Gastroesophageal sphincter (tissue), 4 donors: ENCODE measurements around the gene HEXA. TPM values are rescaled to one million over a fixed set of nuclear protein-coding genes. Genes with fewer than 3 reads are reported as not detected.

ENCODE experiments used
- ATAC-seq: fragments of 150-250 bp; one replicate; pipeline ENCODE4 v1.9.1; 2016; ENCODE audit warnings: mild to moderate bottlenecking, moderate library complexity
- H3K27ac ChIP-seq, 4 donors: fragments of 200-600 bp; sonication (generic) in 3 of 4; 1 replicate in 3 of 4; 2 replicates in 1 of 4; pipeline ENCODE4 v1.5.1; 2016 to 2019
- H3K27me3 ChIP-seq: fragments of 200-600 bp; sonication (generic); one replicate; pipeline ENCODE4 v1.5.1; 2019
- H3K36me3 ChIP-seq, 2 donors: fragments of 200-600 bp; sonication (generic); one replicate each; pipeline ENCODE4 v1.5.1; 2019; ENCODE audit warnings: control low read depth in 1 of 2
- H3K4me1 ChIP-seq, 3 donors: fragments of 200-600 bp; sonication (generic); 1 replicate in 2 of 3; 2 replicates in 1 of 3; pipeline ENCODE4 v1.5.1; 2016 to 2019; ENCODE audit warnings: control low read depth in 2 of 3
- H3K4me3 ChIP-seq, 2 donors: fragments of 200-600 bp; sonication (generic); one replicate each; pipeline ENCODE4 v1.5.1; 2019; ENCODE audit warnings: mild to moderate bottlenecking in 1 of 2, moderate library complexity in 1 of 2
- H3K9me3 ChIP-seq, 3 donors: fragments of 200-600 bp; sonication (generic); one replicate each; pipeline ENCODE4 v1.5.1; 2017 to 2019; ENCODE audit warnings: control low read depth in 2 of 3
- EP300 ChIP-seq: sonication (generic); formaldehyde crosslinking; IDR thresholded peaks from one replicate; pipeline ENCODE4 v1.6.1; 2017; ENCODE audit warnings: antibody characterized with exemption, mild to moderate bottlenecking
- POLR2A ChIP-seq, 2 donors: fragments of 450-650 bp; IDR thresholded peaks; one replicate each; pipeline ENCODE4 v1.6.1; 2017; ENCODE audit warnings: antibody characterized with exemption in 2 of 2, mild to moderate bottlenecking in 2 of 2, moderate library complexity in 1 of 2
- POLR2AphosphoS5 ChIP-seq: sonication (generic); formaldehyde crosslinking; IDR thresholded peaks from one replicate; pipeline ENCODE4 v1.6.1; 2017; ENCODE audit warnings: antibody characterized with exemption
- WGBS, 2 donors: methylation state at CpG; one replicate each; pipeline ENCODE4 v1.1.5; 2018; ENCODE audit warnings: low coverage in 1 of 2; 5-methylcytosine and 5-hydroxymethylcytosine counted together
- total RNA-seq, 4 donors: library from RNA; depleted of rRNA; stranded (reverse); fragments of >200 nt; gene quantifications; one replicate each; pipeline ENCODE4 v1.1.0, GENCODE V29; 2016
- TF ChIP-seq, protein P1 (sequence below), 4 experiments: fragments of 200-600 bp in 2 of 4; fragments of 450-650 bp in 2 of 4; sonication (generic) in 1 of 4; IDR thresholded peaks; one replicate each; pipeline ENCODE4 v1.5.1; 2017 to 2019; ENCODE audit warnings: antibody characterized with exemption in 4 of 4, mild to moderate bottlenecking in 2 of 4, moderate library complexity in 2 of 4

HEXA gene
- total RNA-seq, 4 donors from 2014 or later: 46.3 to 68.5 (median 60.9) TPM

DNA sequence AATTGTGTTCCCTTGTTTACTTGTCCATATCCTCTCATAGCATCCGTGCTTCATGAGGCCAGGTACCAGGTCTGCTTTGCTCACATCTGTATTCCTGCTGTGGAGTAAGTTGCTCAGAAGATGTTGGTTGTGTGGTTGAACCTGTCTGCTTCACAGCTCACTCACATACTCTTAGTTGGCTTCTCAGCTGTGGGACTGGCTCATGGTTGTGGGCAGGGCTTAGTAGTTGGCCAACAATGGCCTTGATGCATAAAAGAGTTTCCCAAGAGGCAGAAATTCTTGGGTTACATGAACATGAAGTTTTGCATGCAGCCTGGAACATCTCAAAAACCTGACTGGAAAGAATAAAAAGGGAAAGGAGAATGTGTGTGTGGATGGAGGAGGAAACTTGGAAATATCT lies 72.9 kb downstream of the HEXA start:
- 43 to 60% methylated on average over 1 of the region's 1 CpG for WGBS, 2 donors
- no peak overlapping the region for H3K4me3 ChIP-seq
- peaks cover 0 to 15% of the 10 kb centered on the region in 2 donors for H3K36me3 ChIP-seq
- no peak for ATAC-seq
- TF ChIP-seq EP300 (no peak), POLR2AphosphoS5 (no peak), POLR2A (IDR thresholded peaks at IDR 0.05) (no peak)
- TF ChIP-seq, protein P1, sequence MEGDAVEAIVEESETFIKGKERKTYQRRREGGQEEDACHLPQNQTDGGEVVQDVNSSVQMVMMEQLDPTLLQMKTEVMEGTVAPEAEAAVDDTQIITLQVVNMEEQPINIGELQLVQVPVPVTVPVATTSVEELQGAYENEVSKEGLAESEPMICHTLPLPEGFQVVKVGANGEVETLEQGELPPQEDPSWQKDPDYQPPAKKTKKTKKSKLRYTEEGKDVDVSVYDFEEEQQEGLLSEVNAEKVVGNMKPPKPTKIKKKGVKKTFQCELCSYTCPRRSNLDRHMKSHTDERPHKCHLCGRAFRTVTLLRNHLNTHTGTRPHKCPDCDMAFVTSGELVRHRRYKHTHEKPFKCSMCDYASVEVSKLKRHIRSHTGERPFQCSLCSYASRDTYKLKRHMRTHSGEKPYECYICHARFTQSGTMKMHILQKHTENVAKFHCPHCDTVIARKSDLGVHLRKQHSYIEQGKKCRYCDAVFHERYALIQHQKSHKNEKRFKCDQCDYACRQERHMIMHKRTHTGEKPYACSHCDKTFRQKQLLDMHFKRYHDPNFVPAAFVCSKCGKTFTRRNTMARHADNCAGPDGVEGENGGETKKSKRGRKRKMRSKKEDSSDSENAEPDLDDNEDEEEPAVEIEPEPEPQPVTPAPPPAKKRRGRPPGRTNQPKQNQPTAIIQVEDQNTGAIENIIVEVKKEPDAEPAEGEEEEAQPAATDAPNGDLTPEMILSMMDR (IDR thresholded peaks at IDR 0.05): no peak
- H3K27ac ChIP-seq: no peak overlapping the region
- no peaks in the 10 kb centered on the region for H3K4me1 ChIP-seq
- no peaks in the 10 kb centered on the region for H3K9me3 ChIP-seq
- no peaks in the 10 kb centered on the region for H3K27me3 ChIP-seq

Other genes with a start within 250 kb of the HEXA start
- gene GRAMD2A, start 178.2 kb downstream of the HEXA start, total RNA-seq: under 1 TPM in 2 of 4 donors, not detected in 2; 0.39 to 0.64 TPM
- gene PKM, start 144.8 kb downstream of the HEXA start, total RNA-seq: 100 to 1,000 TPM; 343 to 646 (median 543) TPM
- gene PARP6, start 103.5 kb downstream of the HEXA start, total RNA-seq: 10 to 100 TPM; 38.2 to 98.7 (median 71.4) TPM
- gene CELF6, start 55.9 kb downstream of the HEXA start, total RNA-seq: 1 to 10 TPM in 3 of 4 donors, under 1 TPM in 1; 0.42 to 5.4 (median 2.9) TPM
- not detected for gene TMEM202, start 22.3 kb upstream of the HEXA start, total RNA-seq
- 10 to 100 TPM; 45.4 to 65.3 (median 56.4) TPM for gene ARIH1, start 98.3 kb upstream of the HEXA start, total RNA-seq